Uterus (tissue), 4 donors: ENCODE data around the gene LMAN2. TPM values are rescaled to one million over a fixed set of nuclear protein-coding genes. Genes with fewer than 3 reads are reported as not detected.

ENCODE experiments used
- DNase-seq, 2 donors: peaks; one replicate each; pipeline ENCODE4 v3.0.0-alpha.2; 2019 to 2020
- H3K27ac ChIP-seq, 2 donors: fragments of 200-600 bp; sonication (generic); 1 replicate in 1 of 2; 2 replicates in 1 of 2; pipeline ENCODE4 v1.5.1; 2016 to 2018
- H3K27me3 ChIP-seq, 2 donors: fragments of 200-600 bp; sonication (generic); one replicate each; pipeline ENCODE4 v1.5.1; 2018 to 2019; ENCODE audit warnings: control low read depth in 1 of 2
- H3K36me3 ChIP-seq, 2 donors: fragments of 200-600 bp; sonication (generic); one replicate each; pipeline ENCODE4 v1.5.1; 2019; ENCODE audit warnings: control low read depth in 1 of 2
- H3K4me1 ChIP-seq, 2 donors: fragments of 200-600 bp; sonication (generic); one replicate each; pipeline ENCODE4 v1.5.1; 2018 to 2019; ENCODE audit warnings: control low read depth in 1 of 2
- H3K4me3 ChIP-seq, 2 donors: fragments of 200-600 bp; sonication (generic); 1 replicate in 1 of 2; 2 replicates in 1 of 2; pipeline ENCODE4 v1.5.1; 2018 to 2019; ENCODE audit warnings: mild to moderate bottlenecking in 1 of 2
- H3K9me3 ChIP-seq, 2 donors: fragments of 200-600 bp; sonication (generic); one replicate each; pipeline ENCODE4 v1.5.1; 2019; ENCODE audit warnings: control low read depth in 1 of 2
- CTCF ChIP-seq, 4 experiments: fragments of 200-600 bp in 2 of 4; fragments of 450-650 bp in 2 of 4; sonication (generic) in 2 of 4; IDR thresholded peaks; one replicate each; pipeline ENCODE4 v1.5.1; 2016 to 2019; ENCODE audit warnings: antibody characterized with exemption in 4 of 4, mild to moderate bottlenecking in 2 of 4, moderate library complexity in 1 of 4
- POLR2A ChIP-seq, 2 donors: fragments of 450-650 bp; IDR thresholded peaks; one replicate each; pipeline ENCODE4 v1.6.1; 2016; ENCODE audit warnings: antibody characterized with exemption in 2 of 2, mild to moderate bottlenecking in 1 of 2, moderate library complexity in 1 of 2
- intact Hi-C: fragments of 100-400 bp; cut with DNase I; formaldehyde crosslinking; loops from one replicate; pipeline ENCODE4 v1.15.1; 2023; ENCODE audit warnings: low total_unique reads
- total RNA-seq, 4 donors: library from RNA; depleted of rRNA in 3 of 4; stranded (reverse); fragments of >200 nt in 3 of 4; gene quantifications; one replicate each; pipeline versions ENCODE4 v1.1.0 to v1.2.4, GENCODE V29; 2014 to 2023
- donor health status: DM: yes; HTN: yes; CAD: no.

Gene LMAN2
- total RNA-seq, 4 donors from 2014 or later: 83.2 to 210 (median 170) TPM

- intact Hi-C loops: no loop called here
- H3K4me3 ChIP-seq: no peak overlapping the region
- no peaks in the 10 kb centered on the region for H3K9me3 ChIP-seq
- DNase-seq: no peak
- no peak overlapping the region for H3K27ac ChIP-seq
- H3K36me3 ChIP-seq: no peaks in the 10 kb centered on the region
- peaks cover 11 to 18% of the 10 kb centered on the region in 2 donors for H3K27me3 ChIP-seq
- H3K4me1 ChIP-seq: peaks cover 0 to 8% of the 10 kb centered on the region in 2 donors
- no peak for TF ChIP-seq POLR2A (IDR thresholded peaks at IDR 0.05)
- no peak for TF ChIP-seq CTCF (IDR thresholded peaks at IDR 0.05)
These were observed 44.6 kb upstream of the LMAN2 start for GRCh38 chr5:177396078-177396477.

DNA sequence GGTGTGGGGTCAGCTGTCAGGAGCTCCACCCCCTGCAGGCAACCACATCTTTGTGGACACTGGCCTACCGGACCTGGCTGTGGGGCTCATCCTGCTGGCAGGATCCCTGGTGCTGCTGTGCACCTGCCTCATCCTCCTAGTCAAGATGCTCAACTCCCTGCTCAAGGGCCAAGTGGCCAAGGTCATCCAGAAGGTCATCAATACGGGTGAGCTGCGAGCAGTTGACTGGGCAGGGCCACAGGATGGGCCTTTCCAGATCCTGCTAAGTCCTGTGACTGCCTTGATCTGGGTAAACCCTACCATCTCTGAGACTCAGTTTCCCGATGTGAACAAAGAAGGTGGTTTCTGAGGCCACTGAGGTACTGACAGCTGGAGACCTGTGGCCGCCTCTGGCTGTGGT lies 42.5 kb upstream of the LMAN2 start:
- no peak for TF ChIP-seq POLR2A (IDR thresholded peaks at IDR 0.05)
- H3K4me3 ChIP-seq: no peak overlapping the region
- no peaks in the 10 kb centered on the region for H3K4me1 ChIP-seq
- peaks cover 0 to 4% of the 10 kb centered on the region in 2 donors for H3K27me3 ChIP-seq
- no peaks in the 10 kb centered on the region for H3K9me3 ChIP-seq
- no peak overlapping the region for H3K27ac ChIP-seq
- DNase-seq: no peak
- intact Hi-C loops: no loop called here
- no peaks in the 10 kb centered on the region for H3K36me3 ChIP-seq

- Histone ChIP-seq H3K36me3 (no peaks in the 10 kb centered on the region), H3K9me3 (no peaks in the 10 kb centered on the region), H3K4me3 (no peak overlapping the region), H3K27me3 (no peaks in the 10 kb centered on the region), H3K4me1 (no peaks in the 10 kb centered on the region), H3K27ac (no peak overlapping the region)
- DNase-seq: no peak
- TF ChIP-seq POLR2A (IDR thresholded peaks at IDR 0.05): no peak
- no peak for TF ChIP-seq CTCF (IDR thresholded peaks at IDR 0.05)
- intact Hi-C loops: no loop called here
These were observed 41.8 kb upstream of the LMAN2 start for GRCh38 chr5:177393206-177393765.

GRCh38 chr5:177392765-177393164 lies 41.3 kb upstream of the LMAN2 start:
- intact Hi-C loops: no loop called here
- H3K9me3 ChIP-seq: no peaks in the 10 kb centered on the region
- H3K4me1 ChIP-seq: no peaks in the 10 kb centered on the region
- TF ChIP-seq CTCF (IDR thresholded peaks at IDR 0.05) (no peak), POLR2A (IDR thresholded peaks at IDR 0.05) (no peak)
- no peaks in the 10 kb centered on the region for H3K27me3 ChIP-seq
- no peaks in the 10 kb centered on the region for H3K36me3 ChIP-seq
- no peak overlapping the region for H3K4me3 ChIP-seq
- no peak for DNase-seq
- no peak overlapping the region for H3K27ac ChIP-seq

- Histone ChIP-seq H3K27ac (no peak overlapping the region), H3K27me3 (no peaks in the 10 kb centered on the region), H3K4me1 (no peaks in the 10 kb centered on the region), H3K4me3 (no peak overlapping the region), H3K9me3 (no peaks in the 10 kb centered on the region), H3K36me3 (no peaks in the 10 kb centered on the region)
- TF ChIP-seq CTCF (IDR thresholded peaks at IDR 0.05): peak; percentile 95 to 97 (median 96)
- no peak for TF ChIP-seq POLR2A (IDR thresholded peaks at IDR 0.05)
- intact Hi-C loops: no loop called here
- peak; percentile 80 to 81 for DNase-seq
These were observed 39.2 kb upstream of the LMAN2 start for GRCh38 chr5:177390363-177391300.
